Dedifferentiated amniotic fluid mesenchymal stem cell (primary cell): ENCODE measurements around the gene PTPN2.

Experiments
- DNase-seq: peaks from one replicate; pipeline ENCODE4 v3.0.0-alpha.2; 2016; ENCODE audit errors: extremely low spot score

PTPN2 gene

DNA sequence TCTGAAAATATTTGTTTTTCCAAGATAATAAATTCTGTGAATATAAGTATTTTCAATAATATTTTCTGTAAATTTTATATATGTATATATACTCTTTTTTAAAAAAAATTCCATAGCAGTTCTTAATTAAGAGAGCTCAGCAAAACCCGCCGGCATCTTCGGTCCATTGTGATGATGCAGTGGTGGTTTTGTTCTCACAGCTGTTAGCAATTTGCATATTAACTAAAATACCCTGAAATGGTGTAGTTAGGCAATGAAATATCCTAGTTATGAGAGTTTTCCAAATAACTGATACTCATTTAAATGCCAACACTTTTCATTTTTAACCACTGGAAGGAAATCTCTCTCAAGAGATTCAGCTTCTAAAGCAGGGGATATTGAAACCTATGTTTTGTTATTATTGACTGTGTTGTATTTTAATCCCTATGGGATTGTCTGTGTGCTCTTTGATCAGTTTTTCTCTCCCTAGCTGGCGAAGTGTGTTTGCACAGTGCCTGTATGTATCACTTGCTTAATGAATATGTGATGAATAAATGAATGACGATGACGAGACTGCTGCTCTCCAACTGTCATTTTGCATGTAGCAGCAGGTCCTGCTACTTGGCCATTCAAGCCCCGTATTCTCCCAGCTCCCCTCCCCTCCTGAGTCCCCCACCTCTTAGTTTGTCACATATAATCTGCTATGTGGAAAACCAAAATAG, 138.8 kb downstream of the PTPN2 start:
- no peak for DNase-seq

DNA sequence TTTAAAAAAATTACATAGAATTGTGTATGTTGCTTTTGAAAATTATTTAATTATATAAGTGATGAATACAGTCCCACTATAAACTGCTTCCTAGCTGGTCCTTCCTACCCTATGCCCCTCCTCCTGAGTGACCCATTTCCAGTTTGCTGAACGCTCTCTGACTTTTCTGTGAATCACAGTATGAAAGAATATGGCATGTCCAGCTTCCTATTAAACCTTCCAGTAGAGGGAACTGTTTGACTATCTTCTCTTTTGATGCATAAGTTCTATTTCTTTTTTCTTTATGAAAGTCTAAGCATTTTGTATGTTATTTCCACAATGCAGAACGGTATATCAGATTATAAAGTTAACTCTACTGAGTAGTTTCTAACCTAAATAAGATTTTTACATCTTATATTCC, 139.9 kb downstream of the PTPN2 start:
- DNase-seq: peak; percentile 79

DNA sequence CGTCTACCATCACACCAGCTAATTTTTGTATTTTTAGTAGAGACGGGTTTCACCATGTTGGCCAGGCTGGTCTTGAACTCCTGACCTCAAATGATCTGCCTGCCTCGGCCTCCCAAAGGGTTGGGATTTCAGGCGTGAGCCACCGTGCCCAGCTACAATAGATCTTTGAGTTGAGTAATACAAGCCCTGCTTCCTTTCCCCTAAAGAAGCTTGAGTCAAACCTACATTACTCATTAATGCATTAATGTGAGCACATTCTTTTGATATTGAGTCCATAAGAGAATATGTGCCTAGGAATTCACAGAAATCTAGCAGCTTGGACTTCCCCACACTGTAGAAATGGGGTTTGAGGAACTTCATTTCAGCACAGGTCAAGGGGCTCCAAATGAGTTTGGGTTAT, 141.6 kb downstream of the PTPN2 start:
- no peak for DNase-seq
